ENCODE measurements around the gene GATD1. TPM values are rescaled to one million over a fixed set of nuclear protein-coding genes. Genes with fewer than 3 reads are reported as not detected.

The GATD1 gene
- total RNA-seq, 1 experiment from 2014 or later: 41.7 TPM

- no peak for DNase-seq (ENCODE audit: low read depth)
Observed at GRCh38 chr11:813072-813455, 35.8 kb upstream of the GATD1 start.

DNA sequence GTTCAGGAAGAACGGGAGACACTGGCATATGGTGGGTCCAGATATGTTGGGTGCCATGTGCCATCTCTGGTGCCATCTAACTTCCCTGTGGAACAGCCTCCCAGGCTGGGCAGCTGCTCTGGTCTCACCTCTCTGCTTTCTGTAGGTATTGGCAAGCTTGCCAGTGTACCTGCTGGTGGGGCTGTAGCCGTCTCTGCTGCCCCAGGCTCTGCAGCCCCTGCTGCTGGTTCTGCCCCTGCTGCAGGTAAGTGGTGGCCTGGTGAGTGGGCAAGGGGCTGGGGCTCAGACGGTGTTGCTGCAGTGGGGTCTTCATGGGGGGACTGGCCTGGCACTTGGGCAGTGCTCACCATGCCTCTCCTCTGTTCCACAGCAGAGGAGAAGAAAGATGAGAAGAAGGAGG lies 35.1 kb upstream of the GATD1 start:
- no peak for DNase-seq (ENCODE audit: low read depth)

GRCh38 chr11:811446-812245 lies 34.4 kb upstream of the GATD1 start:
- peak; percentile 68 for DNase-seq (ENCODE audit: low read depth)

- DNase-seq (ENCODE audit: low read depth): no peak
Observed at GRCh38 chr11:810040-810567, 32.8 kb upstream of the GATD1 start.

DNA sequence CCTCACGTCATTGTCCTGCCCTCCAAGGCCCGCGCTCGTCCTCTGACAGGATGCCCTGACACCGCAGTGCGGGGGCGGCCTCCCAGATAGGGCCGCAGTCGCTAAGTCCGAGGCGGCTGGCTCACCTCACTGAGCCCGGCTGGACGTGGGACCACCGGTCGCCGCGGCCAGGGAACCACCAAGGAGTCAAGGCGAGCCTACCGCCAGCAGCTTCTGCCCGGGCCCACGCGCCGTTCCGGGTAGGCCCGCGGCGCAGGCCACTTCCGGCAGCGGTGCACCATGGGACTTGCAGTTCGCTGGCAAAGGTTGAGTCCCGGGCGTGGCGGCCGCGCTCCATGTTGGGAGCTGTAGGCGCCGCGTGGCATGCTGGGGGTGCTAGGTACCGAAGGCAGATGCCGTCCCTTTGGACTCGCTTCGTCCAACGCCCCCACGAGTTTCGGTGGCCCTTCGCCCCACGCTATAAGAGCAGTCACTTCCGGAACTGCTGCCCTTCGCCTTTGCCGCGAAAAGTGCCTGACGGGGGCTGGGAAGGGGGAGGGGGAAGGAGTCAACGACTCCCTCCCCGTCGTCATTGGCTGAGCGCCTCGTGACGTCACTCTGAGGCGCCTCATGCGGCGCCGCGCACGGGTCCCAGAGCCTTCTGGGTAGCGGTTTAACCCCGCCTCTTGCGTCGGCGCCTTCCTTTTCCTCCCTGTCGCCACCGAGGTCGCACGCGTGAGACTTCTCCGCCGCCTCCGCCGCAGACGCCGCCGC lies 32.2 kb upstream of the GATD1 start, which contains the start of gene RPLP2:
Gene RPLP2 (plus strand): TSS at position 681 of the 753 bp plus-strand sequence. CDS start 268 bp downstream, outside the sequence.
- DNase-seq (ENCODE audit: low read depth): peak; percentile 96

GRCh38 chr11:808427-809286 lies 31.4 kb upstream of the GATD1 start:
- peak; percentile 85 for DNase-seq (ENCODE audit: low read depth)

DNA sequence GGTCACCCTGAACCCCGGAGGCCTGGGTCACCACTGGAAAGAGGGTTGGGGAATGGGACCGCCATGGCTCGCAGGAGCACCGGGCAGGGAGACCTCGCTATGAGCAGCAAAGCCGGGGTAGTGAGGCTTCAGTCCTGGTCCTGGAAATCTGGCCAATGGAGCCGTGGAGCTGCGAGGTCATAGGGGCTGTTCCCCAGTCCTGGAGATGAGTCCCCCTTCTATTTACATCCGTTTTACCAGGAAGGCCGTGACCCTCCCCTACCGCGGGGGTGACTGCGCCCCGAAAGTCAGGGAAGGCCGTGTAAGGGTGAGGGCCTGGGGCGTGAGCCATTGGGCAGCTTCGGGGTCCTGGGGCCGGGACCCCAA lies 27.3 kb upstream of the GATD1 start:
- DNase-seq (ENCODE audit: low read depth): no peak

DNA sequence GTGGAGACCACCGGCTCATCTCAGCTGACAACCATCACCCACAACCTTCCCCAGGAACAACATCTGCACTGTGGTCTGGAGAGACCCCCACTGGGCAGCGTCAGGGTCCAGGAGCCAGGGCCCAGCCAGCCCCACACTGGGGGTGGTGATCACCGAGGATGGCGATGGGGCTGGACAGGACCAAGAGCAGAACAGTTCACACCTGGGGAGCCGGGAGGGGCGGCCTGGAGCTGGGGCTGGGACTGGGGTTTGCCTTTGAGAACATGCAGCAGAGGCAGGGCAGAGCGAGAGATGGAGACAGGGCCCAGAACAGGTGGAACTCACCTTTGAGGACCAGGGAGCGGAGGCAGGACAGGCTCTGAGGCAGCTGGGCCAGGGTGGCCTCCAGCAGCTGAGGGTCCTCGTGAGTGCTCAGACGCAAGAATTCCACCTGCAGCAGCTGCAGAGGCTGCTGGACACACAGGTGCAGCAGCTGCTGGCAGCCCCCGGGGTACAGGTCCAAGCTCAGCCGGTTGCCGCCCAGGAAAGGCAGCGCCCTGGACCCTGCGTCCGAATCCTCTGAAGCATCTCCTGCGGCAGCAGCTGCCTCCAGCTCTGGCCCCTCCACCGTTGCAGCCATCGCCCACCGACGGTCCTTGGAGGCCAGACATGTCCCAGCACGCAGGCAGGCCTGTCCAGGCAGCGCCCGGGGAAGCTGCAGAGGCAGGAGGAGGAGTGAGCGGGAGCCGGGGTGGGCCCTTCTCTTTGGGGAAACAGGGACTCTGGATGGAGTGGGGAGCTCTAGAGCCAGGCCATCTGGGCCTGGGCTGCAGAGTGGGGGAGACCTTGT lies 26.7 kb upstream of the GATD1 start:
- no peak for DNase-seq (ENCODE audit: low read depth)

DNA sequence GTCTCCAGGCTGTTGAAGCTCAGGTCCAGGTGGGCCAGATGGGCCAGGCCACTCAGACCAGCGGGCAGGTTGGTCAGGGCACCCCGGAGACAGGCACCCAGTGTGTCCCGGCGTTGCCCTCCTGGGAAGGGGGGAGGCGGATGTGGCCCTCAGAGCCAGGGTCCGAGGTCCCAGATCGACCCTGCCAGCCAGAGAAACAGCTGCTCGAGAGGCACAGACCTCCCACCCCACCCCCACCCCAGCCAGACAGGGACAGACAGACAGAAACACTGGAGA lies 26.1 kb upstream of the GATD1 start:
- no peak for DNase-seq (ENCODE audit: low read depth)

- DNase-seq (ENCODE audit: low read depth): no peak
Observed at GRCh38 chr11:802693-803466, 25.6 kb upstream of the GATD1 start.

GRCh38 chr11:802018-802617 lies 24.8 kb upstream of the GATD1 start:
- DNase-seq (ENCODE audit: low read depth): no peak

GRCh38 chr11:801097-801780 lies 24.0 kb upstream of the GATD1 start:
- DNase-seq (ENCODE audit: low read depth): no peak

DNA sequence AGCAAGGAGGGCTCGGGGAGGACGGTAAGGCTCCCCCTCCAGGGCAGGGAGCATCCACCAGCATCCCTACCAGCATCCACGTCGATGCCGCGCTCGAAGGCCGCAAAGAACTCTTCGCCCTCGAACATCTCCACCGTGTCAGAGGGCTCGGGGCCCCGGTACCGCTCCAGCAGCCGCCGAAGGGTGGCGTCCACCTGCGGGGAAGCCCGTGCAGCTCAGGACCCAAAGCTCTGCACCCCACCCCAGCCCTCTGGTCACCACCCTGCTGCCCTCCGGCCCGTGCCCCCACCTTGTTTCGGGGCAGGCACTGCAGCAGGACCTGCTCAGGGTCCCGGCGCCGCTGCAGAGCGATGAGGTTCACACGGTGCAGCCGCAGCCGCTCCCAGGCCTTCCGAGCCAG lies 23.2 kb upstream of the GATD1 start:
- DNase-seq (ENCODE audit: low read depth): no peak

- DNase-seq (ENCODE audit: low read depth): no peak
Observed at GRCh38 chr11:799641-800316, 22.5 kb upstream of the GATD1 start.

DNA sequence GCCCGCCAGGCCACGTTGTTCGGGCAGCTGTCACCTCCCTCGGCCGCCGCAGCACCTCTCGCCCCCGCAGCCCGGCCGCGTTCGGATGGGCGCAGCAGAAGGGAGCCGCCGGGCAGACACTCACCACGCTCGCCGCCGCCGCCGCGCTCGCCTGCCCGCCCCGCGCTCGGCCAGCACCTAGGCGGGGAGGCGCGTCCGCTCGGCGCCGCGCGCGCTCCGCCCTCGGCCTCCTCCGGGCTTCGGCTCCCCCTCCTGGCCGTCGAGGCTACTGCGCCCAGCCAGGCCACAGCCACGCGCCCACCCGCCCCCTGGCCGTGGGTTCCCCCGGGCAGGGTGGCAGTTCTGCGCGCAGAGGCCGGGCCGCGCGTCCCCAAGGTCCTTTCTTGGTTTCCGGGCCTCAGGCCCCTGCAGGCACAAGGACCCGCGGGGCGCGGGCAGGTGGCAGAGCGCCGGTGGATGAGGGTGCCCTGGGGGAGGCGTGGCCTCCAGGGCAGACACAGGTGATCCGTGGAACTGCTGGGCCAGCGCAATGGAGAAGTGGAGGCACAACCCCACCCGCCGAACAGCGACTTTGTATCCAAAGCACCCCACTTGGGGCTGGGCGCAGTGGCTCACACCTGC lies 20.9 kb upstream of the GATD1 start, which contains the start of gene SLC25A22:
Gene SLC25A22 (minus strand): TSS at position 189 of the 621 bp plus-strand sequence. CDS start 3,275 bp downstream, outside the sequence.
- peak; percentile 67 for DNase-seq (ENCODE audit: low read depth)

- DNase-seq (ENCODE audit: low read depth): peak; percentile 83
Observed at GRCh38 chr11:797296-798092, 20.2 kb upstream of the GATD1 start.

All from LHCN-M2 (cell line).